ENCODE data around the gene E2F6. TPM values are rescaled to one million over a fixed set of nuclear protein-coding genes. Genes with fewer than 3 reads are reported as not detected.

E2F6 gene
- total and polyA plus RNA-seq, 2 of the 13 experiments (the other 11 are each of a cell fraction or from before 2014, with no cell fraction given), result 27.3 to 36.0 TPM

DNA sequence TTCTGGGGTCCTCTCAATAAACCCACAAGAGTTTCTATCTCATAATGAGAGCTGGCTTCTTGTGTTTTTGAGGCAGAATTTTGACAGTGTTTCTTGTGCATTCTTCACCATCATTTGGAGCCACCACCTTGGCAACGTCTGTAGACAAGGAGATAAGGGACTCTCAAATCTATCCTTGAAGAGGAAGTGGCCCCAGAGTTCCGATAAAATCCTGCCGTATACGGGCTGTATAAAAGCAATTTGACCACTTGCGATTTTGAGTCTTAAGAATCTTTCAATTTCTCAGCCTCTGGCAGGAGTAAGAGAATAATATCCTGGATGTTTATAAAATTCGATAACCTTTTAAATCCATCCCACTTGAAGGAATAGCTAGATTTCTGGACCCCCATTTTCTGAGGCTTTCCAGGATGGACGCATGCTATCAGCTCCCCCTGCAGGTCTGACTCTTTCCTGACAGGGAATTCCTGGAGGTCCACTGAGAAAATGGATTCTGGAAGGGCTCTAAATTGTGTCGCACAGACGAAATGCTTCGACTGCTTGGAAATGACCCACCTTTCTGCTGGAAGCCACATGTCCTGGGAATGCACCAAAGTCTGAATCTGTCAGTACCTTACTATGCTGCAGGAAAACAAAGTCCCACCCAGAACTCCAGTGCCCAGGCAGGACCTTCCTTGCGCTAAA is 54.1 kb downstream of the E2F6 start (continued):
- TF ChIP-seq ZC3H4 (CRISPR knock-in tag; IDR thresholded peaks at IDR 0.05; ENCODE audit: borderline replicate concordance), result no peak

DNA sequence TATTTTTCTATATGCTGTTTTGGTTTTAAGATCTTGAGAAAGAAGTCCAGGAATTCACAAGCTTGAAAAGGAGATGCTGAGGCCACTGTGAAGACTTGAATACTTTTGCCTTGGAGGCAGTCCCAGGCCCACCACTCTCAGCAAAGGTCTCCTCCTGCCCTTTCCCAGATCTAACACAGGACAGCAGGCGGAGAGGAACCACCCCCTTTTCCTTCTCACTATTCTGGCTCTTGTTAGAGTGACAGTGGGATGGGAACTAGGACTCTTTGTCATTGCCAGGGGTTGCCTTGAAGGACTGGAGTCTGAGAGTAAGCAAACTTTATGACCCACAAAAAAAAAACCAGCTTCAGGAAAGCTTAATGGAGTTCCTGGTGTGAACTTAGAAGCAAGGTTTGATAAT is 54.7 kb downstream of the E2F6 start:
- no peak overlapping the region for H3K27ac ChIP-seq (ENCODE audit: extremely low read length, insufficient read depth, low read length)
- no peak overlapping the region for H3K4me3 ChIP-seq (replicated peaks in 1 of 3; ENCODE audit: insufficient read depth in 1 of 3, low read depth in 2 of 3, low read length in 3 of 3)
- H2AFZ ChIP-seq (ENCODE audit: low read length), result no peak overlapping the region
- no peak for TF ChIP-seq ZNF747 (CRISPR knock-in tag; IDR thresholded peaks at IDR 0.05; ENCODE audit: borderline replicate concordance)
- TF ChIP-seq, protein P1, sequence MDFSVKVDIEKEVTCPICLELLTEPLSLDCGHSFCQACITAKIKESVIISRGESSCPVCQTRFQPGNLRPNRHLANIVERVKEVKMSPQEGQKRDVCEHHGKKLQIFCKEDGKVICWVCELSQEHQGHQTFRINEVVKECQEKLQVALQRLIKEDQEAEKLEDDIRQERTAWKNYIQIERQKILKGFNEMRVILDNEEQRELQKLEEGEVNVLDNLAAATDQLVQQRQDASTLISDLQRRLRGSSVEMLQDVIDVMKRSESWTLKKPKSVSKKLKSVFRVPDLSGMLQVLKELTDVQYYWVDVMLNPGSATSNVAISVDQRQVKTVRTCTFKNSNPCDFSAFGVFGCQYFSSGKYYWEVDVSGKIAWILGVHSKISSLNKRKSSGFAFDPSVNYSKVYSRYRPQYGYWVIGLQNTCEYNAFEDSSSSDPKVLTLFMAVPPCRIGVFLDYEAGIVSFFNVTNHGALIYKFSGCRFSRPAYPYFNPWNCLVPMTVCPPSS (IDR thresholded peaks at IDR 0.05), result no peak
- intact Hi-C loops (cut with micrococcal nuclease; ENCODE audit: unreplicated experiment), result loop anchor here (5.0 kb wide), 2 partner anchors 34 to 169 kb away; no protein-coding TSS in a partner anchor
- BruUV-seq (replicated peaks), result no TSS peak
- H3K79me2 ChIP-seq (ENCODE audit: insufficient read depth, low read length), result no peaks in the 10 kb centered on the region
- no peaks in the 10 kb centered on the region for H3K27me3 ChIP-seq (ENCODE audit: control insufficient read depth in 1 of 2, insufficient read depth in 2 of 2, low read length in 2 of 2)
- H3K9me3 ChIP-seq (ENCODE audit: low read length), result no peaks in the 10 kb centered on the region
- H4K20me1 ChIP-seq (ENCODE audit: insufficient read depth, low read length), result no peaks in the 10 kb centered on the region
- no peak overlapping the region for H3K4me2 ChIP-seq (ENCODE audit: low read depth, low read length)
- DNase-seq (ENCODE audit: low spot score) (no peak), FAIRE-seq (no peak), ATAC-seq (peak; percentile 35; the same call in 2 of the 3 replicates)
- no peak overlapping the region for H3K9ac ChIP-seq (ENCODE audit: insufficient read depth, low read depth, low read length)
- no peaks in the 10 kb centered on the region for H3K36me3 ChIP-seq (replicated peaks in 1 of 2; ENCODE audit: control insufficient read depth in 1 of 2, insufficient read depth in 2 of 2, low read length in 2 of 2)
- in situ Hi-C loops (cut with HindIII; ENCODE audit: extremely low pct_ligation_motif_present, low pct_unique_long_range_greater_than_20kb), result loop anchor here (5.0 kb wide), 1 partner anchor 69 kb away; the partner anchor contains the start of gene ROCK2
- ChIA-PET POLR2A (interaction anchor here (1.0 to 2.7 kb wide), 5 partner anchors 10 to 67 kb away, joined by 3 to 39 read pairs (median 7); partner anchors contain the start of gene ROCK2), CTCF (ENCODE audit: low intra/inter-chr PET ratio, low total read pairs) (interaction anchor here (0.8 to 1.3 kb wide), 2 partner anchors 176 to 279 kb away, joined by 3 read pairs; a partner anchor contains a TSS)
- H3K4me1 ChIP-seq (ENCODE audit: insufficient read depth, low read length), result peaks cover 39% of the 10 kb centered on the region
- WGBS (ENCODE audit: low lambda C conversion rate), result 89% methylated on average over 1 of the region's 1 CpG

DNA sequence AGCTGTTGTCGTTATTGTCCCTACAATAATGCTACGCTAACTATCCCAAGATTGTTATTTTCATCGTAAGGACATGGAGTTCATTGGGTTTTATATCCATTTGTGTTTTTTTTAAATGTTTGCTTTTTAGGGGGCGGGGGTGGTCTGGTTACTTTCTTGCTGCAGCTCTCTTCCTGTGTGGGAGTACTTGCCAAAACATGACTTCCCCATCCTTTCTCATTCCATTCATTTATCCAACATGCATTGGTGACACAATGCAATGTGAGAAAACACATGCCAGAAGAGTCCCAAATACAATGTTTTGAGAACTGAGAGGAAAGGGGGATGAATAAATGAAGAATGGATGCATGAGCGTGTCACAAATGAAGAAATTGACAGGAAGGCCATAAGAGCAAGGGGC is 55.9 kb downstream of the E2F6 start:
- Histone ChIP-seq H3K27me3 (ENCODE audit: control insufficient read depth in 1 of 2, insufficient read depth in 2 of 2, low read length in 2 of 2) (no peaks in the 10 kb centered on the region), H3K79me2 (ENCODE audit: insufficient read depth, low read length) (no peaks in the 10 kb centered on the region), H3K4me2 (ENCODE audit: low read depth, low read length) (no peak overlapping the region), H3K9ac (ENCODE audit: insufficient read depth, low read depth, low read length) (no peak overlapping the region), H3K4me3 (replicated peaks in 1 of 3; ENCODE audit: insufficient read depth in 1 of 3, low read depth in 2 of 3, low read length in 3 of 3) (no peak overlapping the region), H2AFZ (ENCODE audit: low read length) (no peak overlapping the region), H3K4me1 (ENCODE audit: insufficient read depth, low read length) (peaks cover 51% of the 10 kb centered on the region), H3K9me3 (ENCODE audit: low read length) (no peaks in the 10 kb centered on the region), H3K36me3 (replicated peaks in 1 of 2; ENCODE audit: control insufficient read depth in 1 of 2, insufficient read depth in 2 of 2, low read length in 2 of 2) (no peaks in the 10 kb centered on the region), H3K27ac (ENCODE audit: extremely low read length, insufficient read depth, low read length) (no peak overlapping the region), H4K20me1 (ENCODE audit: insufficient read depth, low read length) (no peaks in the 10 kb centered on the region)
- ATAC-seq, result no peak
- no peak for DNase-seq (ENCODE audit: low spot score)
- in situ Hi-C loops (cut with HindIII; ENCODE audit: extremely low pct_ligation_motif_present, low pct_unique_long_range_greater_than_20kb) (loop anchor here (5.0 kb wide), 1 partner anchor 68 kb away; the partner anchor contains the start of gene ROCK2), intact Hi-C loops (cut with micrococcal nuclease; ENCODE audit: unreplicated experiment) (loop anchor here (5.0 kb wide), 2 partner anchors 33 to 168 kb away; no protein-coding TSS in a partner anchor)
- 92% methylated on average over 5 of the region's 5 CpGs for WGBS (ENCODE audit: low lambda C conversion rate)
- ChIA-PET CTCF (ENCODE audit: low intra/inter-chr PET ratio, low total read pairs) (no interaction called here), POLR2A (no interaction called here)
- no peak for FAIRE-seq
- BruUV-seq (replicated peaks), result no TSS peak
- TF ChIP-seq, protein P2, sequence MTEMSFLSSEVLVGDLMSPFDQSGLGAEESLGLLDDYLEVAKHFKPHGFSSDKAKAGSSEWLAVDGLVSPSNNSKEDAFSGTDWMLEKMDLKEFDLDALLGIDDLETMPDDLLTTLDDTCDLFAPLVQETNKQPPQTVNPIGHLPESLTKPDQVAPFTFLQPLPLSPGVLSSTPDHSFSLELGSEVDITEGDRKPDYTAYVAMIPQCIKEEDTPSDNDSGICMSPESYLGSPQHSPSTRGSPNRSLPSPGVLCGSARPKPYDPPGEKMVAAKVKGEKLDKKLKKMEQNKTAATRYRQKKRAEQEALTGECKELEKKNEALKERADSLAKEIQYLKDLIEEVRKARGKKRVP (CRISPR knock-in tag; IDR thresholded peaks at IDR 0.05), result no peak
- TF ChIP-seq PHF21A (CRISPR knock-in tag; IDR thresholded peaks at IDR 0.05) (no peak), WIZ (CRISPR knock-in tag; IDR thresholded peaks at IDR 0.05) (no peak), POLR2AphosphoS2 (IDR thresholded peaks at IDR 0.05; ENCODE audit: low read depth, low read length) (no peak), NAIF1 (CRISPR knock-in tag; IDR thresholded peaks at IDR 0.05; ENCODE audit: borderline replicate concordance) (no peak), MIER2 (CRISPR knock-in tag; IDR thresholded peaks at IDR 0.05) (no peak)
- TF ChIP-seq, protein P3, sequence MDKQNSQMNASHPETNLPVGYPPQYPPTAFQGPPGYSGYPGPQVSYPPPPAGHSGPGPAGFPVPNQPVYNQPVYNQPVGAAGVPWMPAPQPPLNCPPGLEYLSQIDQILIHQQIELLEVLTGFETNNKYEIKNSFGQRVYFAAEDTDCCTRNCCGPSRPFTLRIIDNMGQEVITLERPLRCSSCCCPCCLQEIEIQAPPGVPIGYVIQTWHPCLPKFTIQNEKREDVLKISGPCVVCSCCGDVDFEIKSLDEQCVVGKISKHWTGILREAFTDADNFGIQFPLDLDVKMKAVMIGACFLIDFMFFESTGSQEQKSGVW (CRISPR knock-in tag; IDR thresholded peaks at IDR 0.05; ENCODE audit: borderline replicate concordance), result no peak
- TF ChIP-seq, protein P4, sequence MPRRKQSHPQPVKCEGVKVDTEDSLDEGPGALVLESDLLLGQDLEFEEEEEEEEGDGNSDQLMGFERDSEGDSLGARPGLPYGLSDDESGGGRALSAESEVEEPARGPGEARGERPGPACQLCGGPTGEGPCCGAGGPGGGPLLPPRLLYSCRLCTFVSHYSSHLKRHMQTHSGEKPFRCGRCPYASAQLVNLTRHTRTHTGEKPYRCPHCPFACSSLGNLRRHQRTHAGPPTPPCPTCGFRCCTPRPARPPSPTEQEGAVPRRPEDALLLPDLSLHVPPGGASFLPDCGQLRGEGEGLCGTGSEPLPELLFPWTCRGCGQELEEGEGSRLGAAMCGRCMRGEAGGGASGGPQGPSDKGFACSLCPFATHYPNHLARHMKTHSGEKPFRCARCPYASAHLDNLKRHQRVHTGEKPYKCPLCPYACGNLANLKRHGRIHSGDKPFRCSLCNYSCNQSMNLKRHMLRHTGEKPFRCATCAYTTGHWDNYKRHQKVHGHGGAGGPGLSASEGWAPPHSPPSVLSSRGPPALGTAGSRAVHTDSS (CRISPR knock-in tag; conservative IDR thresholded peaks at IDR 0.05), result no peak

Data from HepG2 (cell line).